WTC11 (cell line): Measurements from ENCODE around the gene CDK5. TPM values are rescaled to one million over a fixed set of nuclear protein-coding genes. Genes with fewer than 3 reads are reported as not detected.
A peak's percentile ranks its signal among the peaks of the same experiment; 100 is the strongest.

Experiments
- ATAC-seq: fragments of 200-7000 bp; cut with Tn5 transposase; 2 replicates; pipeline ENCODE4 v1.10.0; 2021; ENCODE audit warnings: mild to moderate bottlenecking, moderate library complexity
- CTCF ChIA-PET: fragments of 300-600 bp; sonication (Branson Sonifier 250); formaldehyde crosslinking; loops from one replicate; lab custom pipeline; 2021; ENCODE audit warnings: antibody characterized with exemption; lab: Charles Lee
- POLR2A ChIA-PET: fragments of 350-600 bp; sonication (Branson Sonifier 250); formaldehyde crosslinking; loops from one replicate; lab custom pipeline; 2021; ENCODE audit warnings: antibody characterized with exemption; lab: Charles Lee
- DNase-seq: peaks from one replicate; pipeline ENCODE4 v3.0.0; 2021; ENCODE audit warnings: low spot score
- H3K27ac Mint-ChIP-seq: 2 replicates; pipeline ENCODE4 v1.8.0; 2021; ENCODE audit warnings: mixed read lengths
- H3K27me3 Mint-ChIP-seq: 2 replicates; pipeline ENCODE4 v1.8.0; 2021; ENCODE audit warnings: low read depth, mild to moderate bottlenecking, moderate library complexity, mixed read lengths
- H3K36me3 Mint-ChIP-seq: 2 replicates; pipeline ENCODE4 v1.8.0; 2021; ENCODE audit warnings: mixed read lengths
- H3K4me1 Mint-ChIP-seq: 2 replicates; pipeline ENCODE4 v1.8.0; 2022; ENCODE audit warnings: mixed read lengths
- H3K4me3 Mint-ChIP-seq: 2 replicates; pipeline ENCODE4 v1.8.0; 2021; ENCODE audit warnings: mild to moderate bottlenecking, moderate library complexity, mixed read lengths
- H3K9me3 Mint-ChIP-seq: 2 replicates; pipeline ENCODE4 v1.8.0; 2021; ENCODE audit warnings: mixed read lengths
- AFF4 ChIP-seq: sonication (generic); formaldehyde crosslinking; IDR thresholded peaks from 2 replicates; pipeline ENCODE4 v1.8.1; 2023; ENCODE audit warnings: mild to moderate bottlenecking, missing genetic modification reagents, borderline replicate concordance
- CREB1 ChIP-seq: sonication (generic); formaldehyde crosslinking; IDR thresholded peaks from 2 replicates; pipeline ENCODE4 v1.8.0; 2023; ENCODE audit warnings: mild to moderate bottlenecking, missing genetic modification reagents
- CREM ChIP-seq: sonication (generic); formaldehyde crosslinking; IDR thresholded peaks from 2 replicates; pipeline ENCODE4 v1.8.1; 2022; ENCODE audit warnings: mild to moderate bottlenecking, missing genetic modification reagents, moderate library complexity
- E2F5 ChIP-seq: sonication (generic); formaldehyde crosslinking; IDR thresholded peaks from 2 replicates; pipeline ENCODE4 v1.8.1; 2022; ENCODE audit warnings: mild to moderate bottlenecking, moderate library complexity, missing genetic modification reagents
- ELF4 ChIP-seq: sonication (generic); formaldehyde crosslinking; IDR thresholded peaks from 2 replicates; pipeline ENCODE4 v1.8.1; 2022; ENCODE audit warnings: low read depth, mild to moderate bottlenecking, moderate library complexity, missing genetic modification reagents
- FOXJ3 ChIP-seq: sonication (generic); formaldehyde crosslinking; IDR thresholded peaks from 2 replicates; pipeline ENCODE4 v1.9.0; 2021; ENCODE audit warnings: missing genetic modification reagents, mild to moderate bottlenecking, borderline replicate concordance
- FOXP1 ChIP-seq: sonication (generic); formaldehyde crosslinking; IDR thresholded peaks from 2 replicates; pipeline ENCODE4 v1.8.0; 2022; ENCODE audit warnings: missing genetic modification reagents, mild to moderate bottlenecking, moderate library complexity, borderline replicate concordance
- GABPB1 ChIP-seq: sonication (generic); formaldehyde crosslinking; IDR thresholded peaks from 2 replicates; pipeline ENCODE4 v1.8.1; 2023; ENCODE audit warnings: mild to moderate bottlenecking, missing genetic modification reagents
- GTF2I ChIP-seq: fragments of 250-450 bp; sonication (Bioruptor Pico); conservative IDR thresholded peaks from 2 replicates; pipeline ENCODE4 v1.4.0; 2021; ENCODE audit warnings: mild to moderate bottlenecking
- HMGA2 ChIP-seq: fragments of 250-450 bp; sonication (Bioruptor Pico); IDR thresholded peaks from 2 replicates; pipeline ENCODE4 v1.4.0; 2021; ENCODE audit warnings: mild to moderate bottlenecking, moderate library complexity
- MAX ChIP-seq: sonication (generic); formaldehyde crosslinking; IDR thresholded peaks from 2 replicates; pipeline ENCODE4 v1.8.0; 2022; ENCODE audit warnings: mild to moderate bottlenecking, missing genetic modification reagents
- MLX ChIP-seq: sonication (generic); formaldehyde crosslinking; IDR thresholded peaks from 2 replicates; pipeline ENCODE4 v1.8.1; 2023; ENCODE audit warnings: mild to moderate bottlenecking, missing genetic modification reagents, moderate library complexity
- MXD4 ChIP-seq: fragments of 250-450 bp; sonication (Bioruptor Pico); IDR thresholded peaks from 2 replicates; pipeline ENCODE4 v1.8.0; 2021; ENCODE audit warnings: mild to moderate bottlenecking, moderate library complexity, borderline replicate concordance
- NFATC4 ChIP-seq: fragments of 250-450 bp; sonication (Bioruptor Pico); IDR thresholded peaks from 2 replicates; pipeline ENCODE4 v1.9.0; 2021; ENCODE audit warnings: mild to moderate bottlenecking
- NFE2L1 ChIP-seq: sonication (generic); formaldehyde crosslinking; IDR thresholded peaks from 2 replicates; pipeline ENCODE4 v1.8.1; 2023; ENCODE audit warnings: missing genetic modification reagents
- RELA ChIP-seq: sonication (generic); formaldehyde crosslinking; IDR thresholded peaks from 2 replicates; pipeline ENCODE4 v1.8.1; 2022; ENCODE audit warnings: missing genetic modification reagents, mild to moderate bottlenecking, borderline replicate concordance
- TCF7 ChIP-seq: sonication (generic); formaldehyde crosslinking; IDR thresholded peaks from 2 replicates; pipeline ENCODE4 v1.8.0; 2022; ENCODE audit warnings: mild to moderate bottlenecking, low read depth, missing genetic modification reagents, moderate library complexity
- TEAD1 ChIP-seq: sonication (generic); formaldehyde crosslinking; IDR thresholded peaks from 2 replicates; pipeline ENCODE4 v1.8.0; 2022; ENCODE audit warnings: mild to moderate bottlenecking, missing genetic modification reagents
- ZBTB43 ChIP-seq: sonication (generic); formaldehyde crosslinking; IDR thresholded peaks from 2 replicates; pipeline ENCODE4 v1.8.1; 2023; ENCODE audit warnings: mild to moderate bottlenecking, missing genetic modification reagents
- ZMAT4 ChIP-seq: fragments of 250-450 bp; sonication (Bioruptor Pico); IDR thresholded peaks from 2 replicates; pipeline ENCODE4 v1.9.0; 2021; ENCODE audit warnings: mild to moderate bottlenecking
- ZNF138 ChIP-seq: sonication (generic); formaldehyde crosslinking; conservative IDR thresholded peaks from 2 replicates; pipeline ENCODE4 v1.8.1; 2022; ENCODE audit warnings: mild to moderate bottlenecking, moderate library complexity, missing genetic modification reagents
- ZNF425 ChIP-seq: fragments of 250-450 bp; sonication (Bioruptor Pico); conservative IDR thresholded peaks from 2 replicates; pipeline ENCODE4 v1.9.0; 2021; ENCODE audit warnings: mild to moderate bottlenecking
- total RNA-seq: library from RNA; stranded (reverse); gene quantifications from 3 replicates; pipeline ENCODE4 v1.2.3, GENCODE V29; 2021

The CDK5 gene
- total RNA-seq, 1 experiment from 2014 or later: 27.8 TPM

- no peak for TF ChIP-seq AFF4
- TF ChIP-seq FOXP1 (CRISPR knock-in tag): no peak
- no peak for TF ChIP-seq CREB1 (CRISPR knock-in tag)
Observed at GRCh38 chr7:151083824-151084160, 26.1 kb upstream of the CDK5 start (continued).

- ATAC-seq (peak; percentile 10), DNase-seq (peak; percentile 81)
- Mint-ChIP-seq H3K27ac (peak within 1 kb of the TSS; percentile 63; the same call in 1 of the 2 replicates), H3K9me3 (no peaks in the 10 kb centered on the region), H3K4me1 (peaks cover 36% of the 10 kb centered on the region), H3K27me3 (peaks cover 9% of the 10 kb centered on the region), H3K36me3 (no peaks in the 10 kb centered on the region), H3K4me3 (peak within 1 kb of the TSS; percentile 87)
- ChIA-PET POLR2A (interaction anchor here (1.9 kb wide), 1 partner anchor 21 kb away, joined by 7 read pairs; no protein-coding TSS in a partner anchor), CTCF (interaction anchor here (1.0 to 1.9 kb wide), 7 partner anchors 15 to 74 kb away, joined by 3 to 5 read pairs (median 5); no protein-coding TSS in a partner anchor)
- TF ChIP-seq MAX (CRISPR knock-in tag) (peak; percentile 65; the same call in 1 of the 2 replicates), RELA (CRISPR knock-in tag) (no peak), MXD4 (CRISPR knock-in tag) (no peak), MLX (CRISPR knock-in tag) (no peak), TCF7 (CRISPR knock-in tag) (no peak), ELF4 (CRISPR knock-in tag) (no peak), CREM (CRISPR knock-in tag) (0 out of 2 replicates have a peak, but pooled peaks have one; percentile 49), GTF2I (CRISPR knock-in tag) (no peak), NFATC4 (CRISPR knock-in tag) (no peak), NFE2L1 (CRISPR knock-in tag) (no peak), AFF4 (no peak), TEAD1 (peak; percentile 28; the same call in 1 of the 2 replicates), FOXJ3 (CRISPR knock-in tag) (no peak), ZNF425 (CRISPR knock-in tag) (no peak), ZBTB43 (CRISPR knock-in tag) (no peak), ZNF138 (CRISPR knock-in tag) (no peak), GABPB1 (no peak; the same call in 1 of the 2 replicates), E2F5 (CRISPR knock-in tag) (peak; percentile 53; the same call in 1 of the 2 replicates), ZMAT4 (CRISPR knock-in tag) (no peak), HMGA2 (CRISPR knock-in tag) (no peak)
Observed at GRCh38 chr7:151083071-151083823, 25.6 kb upstream of the CDK5 start, which contains the start of gene TMUB1. TMUB1 (minus strand) TSS chr7:151083493; CDS start chr7:151082563, 930 bp downstream.
